Fibroblast of villous mesenchyme (primary cell): Measurements from ENCODE around the gene TCERG1L. TPM values are rescaled to one million over a fixed set of nuclear protein-coding genes. Genes with fewer than 3 reads are reported as not detected.

Experiments used
- DNase-seq: peaks from one replicate; pipeline ENCODE4 v3.0.0-alpha.2; 2010; ENCODE audit warnings: low read depth
- H3K4me3 ChIP-seq: 2 replicates; pipeline ENCODE4 v1.5.1; 2011; ENCODE audit warnings: low read depth, mild to moderate bottlenecking, low read length
- total RNA-seq: library from RNA; depleted of rRNA; stranded (reverse); fragments of >200 nt; gene quantifications from 2 replicates; pipeline ENCODE4 v1.2.3, GENCODE V29; 2012
- TF ChIP-seq, protein P1 (sequence below): IDR thresholded peaks from 2 replicates; pipeline ENCODE4 v1.5.1; 2012; ENCODE audit warnings: low read depth, mild to moderate bottlenecking, low read length; ENCODE audit not compliant: insufficient read depth

TCERG1L gene
- total RNA-seq, 1 donor, result not detected

DNA sequence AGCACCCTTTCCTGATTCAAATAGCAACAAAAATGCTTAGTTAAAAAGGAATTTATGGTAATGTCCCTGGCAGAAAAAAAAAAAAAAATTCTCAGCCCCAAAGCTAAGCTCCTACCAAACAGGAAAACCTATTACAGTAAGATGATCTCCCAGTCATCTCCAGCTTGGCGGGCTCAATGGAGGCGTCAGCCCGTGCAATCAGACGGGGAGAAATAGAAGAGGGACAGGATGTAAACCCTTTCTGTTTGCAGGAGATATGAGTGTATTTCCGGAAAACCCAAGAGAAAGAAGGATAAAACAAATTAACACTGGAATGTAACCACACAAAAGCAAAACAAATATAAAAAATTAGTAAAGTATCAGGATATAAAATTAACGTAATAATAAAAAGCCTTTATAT lies 242.8 kb downstream of the TCERG1L start:
- TF ChIP-seq, protein P1, sequence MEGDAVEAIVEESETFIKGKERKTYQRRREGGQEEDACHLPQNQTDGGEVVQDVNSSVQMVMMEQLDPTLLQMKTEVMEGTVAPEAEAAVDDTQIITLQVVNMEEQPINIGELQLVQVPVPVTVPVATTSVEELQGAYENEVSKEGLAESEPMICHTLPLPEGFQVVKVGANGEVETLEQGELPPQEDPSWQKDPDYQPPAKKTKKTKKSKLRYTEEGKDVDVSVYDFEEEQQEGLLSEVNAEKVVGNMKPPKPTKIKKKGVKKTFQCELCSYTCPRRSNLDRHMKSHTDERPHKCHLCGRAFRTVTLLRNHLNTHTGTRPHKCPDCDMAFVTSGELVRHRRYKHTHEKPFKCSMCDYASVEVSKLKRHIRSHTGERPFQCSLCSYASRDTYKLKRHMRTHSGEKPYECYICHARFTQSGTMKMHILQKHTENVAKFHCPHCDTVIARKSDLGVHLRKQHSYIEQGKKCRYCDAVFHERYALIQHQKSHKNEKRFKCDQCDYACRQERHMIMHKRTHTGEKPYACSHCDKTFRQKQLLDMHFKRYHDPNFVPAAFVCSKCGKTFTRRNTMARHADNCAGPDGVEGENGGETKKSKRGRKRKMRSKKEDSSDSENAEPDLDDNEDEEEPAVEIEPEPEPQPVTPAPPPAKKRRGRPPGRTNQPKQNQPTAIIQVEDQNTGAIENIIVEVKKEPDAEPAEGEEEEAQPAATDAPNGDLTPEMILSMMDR, result no peak
- no peak overlapping the region for H3K4me3 ChIP-seq
- no peak for DNase-seq

DNA sequence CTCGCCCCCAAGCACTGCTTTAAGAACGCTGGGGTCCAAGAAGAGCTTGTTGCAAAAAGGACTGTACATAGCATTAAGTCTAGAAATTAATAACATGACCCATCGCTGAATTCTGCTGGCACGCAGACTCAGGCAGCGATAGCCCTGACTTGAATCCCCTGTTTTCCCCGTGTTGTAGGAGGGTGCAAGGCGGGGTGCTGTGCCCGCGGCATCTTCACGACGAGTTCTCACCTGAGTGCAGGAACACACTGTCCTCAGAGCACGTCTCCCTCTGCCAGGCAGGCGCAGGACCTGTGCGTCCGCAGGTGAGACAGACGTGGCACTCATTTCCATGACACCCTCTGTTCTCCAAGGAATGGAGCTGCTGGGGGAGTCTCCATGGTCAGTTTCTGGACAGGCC lies 243.2 kb downstream of the TCERG1L start:
- DNase-seq, result no peak
- TF ChIP-seq, protein P1, result no peak
- no peak overlapping the region for H3K4me3 ChIP-seq

GRCh38 chr10:131067690-131068089 lies 243.8 kb downstream of the TCERG1L start:
- no peak for DNase-seq
- no peak overlapping the region for H3K4me3 ChIP-seq
- TF ChIP-seq, protein P1, result no peak

DNA sequence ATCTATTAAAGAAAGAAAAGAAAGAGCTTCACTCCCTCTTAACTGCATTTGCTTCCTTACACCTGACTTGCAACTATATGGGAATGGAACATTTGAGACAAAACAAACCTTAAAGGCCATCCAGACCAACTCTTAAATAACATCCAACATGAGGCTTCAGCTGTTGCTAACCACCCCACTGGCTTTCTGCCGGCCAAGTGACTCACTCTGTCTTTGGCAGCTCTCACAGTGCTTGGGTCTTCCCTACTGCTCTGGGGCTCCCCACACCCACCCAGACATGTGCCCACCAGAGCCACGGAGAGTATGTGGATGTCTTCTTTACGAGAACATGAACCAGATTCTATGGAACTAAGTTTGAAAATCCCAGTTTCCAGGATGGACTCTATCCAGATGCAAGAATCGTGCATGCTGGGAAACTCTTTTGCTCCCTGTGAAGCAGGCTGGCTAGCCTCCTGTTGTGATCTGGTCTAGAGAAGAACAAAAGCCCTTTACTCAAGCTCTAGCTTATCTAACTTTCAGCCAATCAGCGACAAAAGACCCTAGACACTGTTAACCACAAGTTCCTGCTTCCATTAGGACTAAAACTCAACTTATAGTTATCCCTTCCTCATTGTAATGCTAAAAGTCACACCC lies 245.7 kb downstream of the TCERG1L start:
- no peak overlapping the region for H3K4me3 ChIP-seq
- TF ChIP-seq, protein P1, result no peak
- no peak for DNase-seq

- H3K4me3 ChIP-seq, result no peak overlapping the region
- DNase-seq, result no peak
- TF ChIP-seq, protein P1, result no peak
Measured at GRCh38 chr10:131063311-131063710, 248.2 kb downstream of the TCERG1L start.

DNA sequence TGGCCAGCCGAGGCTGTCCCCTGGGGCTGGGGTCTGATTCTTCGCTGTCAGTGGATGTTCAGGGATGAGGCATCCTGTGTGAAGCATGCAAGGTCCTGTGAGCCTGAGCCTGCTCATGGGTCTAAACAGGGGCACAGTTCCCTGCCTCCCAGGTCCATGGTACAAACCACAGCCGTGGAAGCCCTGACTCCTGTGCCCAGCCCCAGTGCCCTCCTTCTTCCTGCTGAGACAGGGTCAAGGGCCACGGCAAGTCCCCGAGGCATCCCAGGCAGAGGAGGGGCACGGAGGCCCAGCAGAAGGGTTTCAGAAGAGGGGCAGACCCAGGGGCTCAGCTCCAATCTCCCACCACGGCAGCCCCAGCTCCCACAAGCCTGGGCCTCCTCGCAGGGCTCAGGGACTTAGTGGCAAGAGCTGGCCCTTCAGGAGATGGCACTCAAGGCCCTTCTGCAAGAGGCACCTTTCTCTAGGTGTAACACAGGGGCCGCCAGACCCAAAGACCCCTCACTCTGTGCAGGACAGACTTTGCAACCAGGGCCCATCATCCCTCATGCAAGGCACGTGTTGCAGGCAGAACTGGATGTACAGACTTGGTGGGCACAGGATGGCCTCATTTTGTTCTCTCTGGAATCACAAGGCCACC lies 248.8 kb downstream of the TCERG1L start:
- no peak overlapping the region for H3K4me3 ChIP-seq
- DNase-seq, result no peak
- TF ChIP-seq, protein P1, result no peak

GRCh38 chr10:131061216-131061615 lies 250.3 kb downstream of the TCERG1L start:
- no peak for DNase-seq
- TF ChIP-seq, protein P1, result no peak
- H3K4me3 ChIP-seq, result no peak overlapping the region
